Stimulated activated CD4-positive, alpha-beta T cell treated with anti-CD3 and anti-CD28 coated beads, Interleukin-12 subunit alpha, Interleukin-12 subunit beta, amount 100 ng/mL, for 24 hours (primary cell): ENCODE results near the gene HSF4.
A peak's percentile ranks its signal among the peaks of the same experiment; 100 is the strongest.

Experiments used
- DNase-seq, 2 experiments: peaks; one replicate each; pipeline ENCODE4 v3.0.0-alpha.2; 2020; ENCODE audit warnings: low read depth in 2 of 2

Gene HSF4

DNA sequence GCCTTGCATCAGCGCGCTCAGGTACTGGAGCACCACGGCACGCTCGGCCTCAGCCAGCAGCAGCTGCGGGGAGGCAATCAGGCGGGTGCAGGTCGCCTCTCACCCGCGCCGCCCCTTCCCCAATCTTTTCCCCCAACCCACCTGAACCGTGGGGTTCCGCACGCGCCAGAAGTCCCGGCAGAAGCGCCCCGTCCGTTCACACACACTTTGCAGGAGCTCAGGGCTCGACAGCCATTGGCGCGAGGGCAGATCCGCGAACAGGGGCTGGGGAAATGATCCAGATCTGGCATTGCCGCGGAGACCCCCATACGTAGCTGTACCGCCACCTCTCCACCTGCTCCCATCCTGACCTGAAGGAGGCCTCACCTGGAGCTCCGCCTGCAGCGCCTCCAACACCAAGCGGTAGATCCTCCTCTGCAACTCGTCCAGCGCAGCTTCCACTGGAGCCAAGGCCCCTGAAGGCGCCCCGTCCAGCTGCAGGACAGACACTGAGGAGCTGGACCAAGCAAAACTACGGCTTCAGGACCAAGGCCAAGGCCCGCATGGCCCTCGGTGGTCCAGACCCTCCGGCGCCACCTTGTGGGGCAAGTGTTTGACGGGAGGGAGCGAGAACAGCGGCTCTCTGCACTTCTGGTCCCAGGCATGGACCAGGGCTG, 20.6 kb downstream of the HSF4 start:
- peak; percentile 65 to 84 for DNase-seq

GRCh38 chr16:67185651-67186134, 21.1 kb downstream of the HSF4 start:
- no peak for DNase-seq

- no peak for DNase-seq
Measured at GRCh38 chr16:67186550-67186950, 22.0 kb downstream of the HSF4 start.

DNA sequence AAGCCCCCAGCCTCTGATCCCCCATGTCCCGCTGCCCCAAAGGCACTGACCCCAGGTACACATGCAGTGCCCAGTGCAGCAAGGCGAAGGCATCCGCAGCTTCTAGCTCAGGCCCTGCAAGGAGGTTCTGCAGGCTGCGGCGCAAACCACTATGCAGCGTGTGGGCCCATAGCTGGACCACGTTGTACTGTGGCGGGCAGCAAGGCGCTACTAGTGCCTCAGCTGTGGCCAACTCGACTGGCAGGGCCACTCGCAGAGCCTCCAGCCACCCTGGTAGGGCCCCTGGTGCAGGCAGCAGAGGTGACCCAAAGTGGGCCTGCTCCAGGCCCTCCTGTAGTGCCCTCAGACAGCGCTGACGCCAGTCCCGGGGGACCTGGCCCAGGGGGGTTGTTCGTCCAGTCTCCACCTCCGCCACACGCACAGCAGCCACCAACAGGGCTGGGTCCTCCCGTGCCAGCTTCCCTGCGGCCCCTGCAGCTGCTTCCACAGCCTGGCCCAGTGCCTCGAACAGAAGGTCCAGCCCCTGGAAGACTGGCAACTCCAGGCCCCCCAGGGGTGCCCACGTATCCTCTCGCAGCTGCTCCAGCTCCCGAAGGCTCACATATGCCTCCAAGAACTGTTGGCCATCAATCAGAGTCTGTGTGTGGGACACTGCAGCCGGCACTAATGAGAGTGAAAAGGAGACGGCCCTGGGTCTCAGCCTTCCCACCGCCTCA, 22.8 kb downstream of the HSF4 start:
- no peak for DNase-seq

- no peak for DNase-seq
Measured at GRCh38 chr16:67188323-67188722, 23.8 kb downstream of the HSF4 start.

GRCh38 chr16:67188798-67189197, 24.3 kb downstream of the HSF4 start:
- no peak for DNase-seq

GRCh38 chr16:67190041-67190440, 25.5 kb downstream of the HSF4 start, which contains the start of gene EXOC3L1:
TSS of gene EXOC3L1 (minus strand) at chr16:67190136. CDS start at chr16:67189676, 460 bp downstream.
- no peak for DNase-seq

GRCh38 chr16:67190448-67191399, 26.2 kb downstream of the HSF4 start:
- DNase-seq = no peak

- DNase-seq = no peak
Measured at GRCh38 chr16:67191411-67191994, 27.0 kb downstream of the HSF4 start.

GRCh38 chr16:67191995-67192681, 27.6 kb downstream of the HSF4 start, which contains the start of gene E2F4:
TSS of gene E2F4 (plus strand) at chr16:67192155. CDS start at chr16:67192228, 73 bp downstream.
- DNase-seq = peak; percentile 79 to 86

GRCh38 chr16:67192781-67193361, 28.3 kb downstream of the HSF4 start:
- no peak for DNase-seq

DNA sequence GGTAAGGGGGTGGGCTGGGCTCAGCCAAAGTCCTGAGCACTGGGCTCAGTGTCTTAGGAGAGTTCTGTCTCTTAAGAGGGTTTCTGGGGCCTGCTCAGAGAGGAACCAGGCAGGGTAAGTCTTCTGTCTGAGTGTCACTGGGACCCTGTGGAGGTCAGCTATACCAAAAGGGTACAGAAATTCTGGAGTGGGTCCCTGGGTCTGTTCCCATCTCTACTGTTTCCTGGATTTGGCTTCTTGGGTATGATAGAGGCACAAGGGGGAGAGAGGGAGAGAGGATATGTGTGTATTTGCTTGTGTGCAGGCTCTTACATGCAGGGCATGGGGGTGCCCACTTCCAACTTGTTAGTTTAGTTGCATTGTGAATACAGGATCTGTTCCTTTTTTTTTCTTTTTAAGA, 29.0 kb downstream of the HSF4 start:
- no peak for DNase-seq

GRCh38 chr16:67194260-67194659, 29.7 kb downstream of the HSF4 start:
- DNase-seq = no peak

- no peak for DNase-seq
Measured at GRCh38 chr16:67195676-67196075, 31.1 kb downstream of the HSF4 start.

- DNase-seq = no peak
Measured at GRCh38 chr16:67196881-67197280, 32.3 kb downstream of the HSF4 start.

DNA sequence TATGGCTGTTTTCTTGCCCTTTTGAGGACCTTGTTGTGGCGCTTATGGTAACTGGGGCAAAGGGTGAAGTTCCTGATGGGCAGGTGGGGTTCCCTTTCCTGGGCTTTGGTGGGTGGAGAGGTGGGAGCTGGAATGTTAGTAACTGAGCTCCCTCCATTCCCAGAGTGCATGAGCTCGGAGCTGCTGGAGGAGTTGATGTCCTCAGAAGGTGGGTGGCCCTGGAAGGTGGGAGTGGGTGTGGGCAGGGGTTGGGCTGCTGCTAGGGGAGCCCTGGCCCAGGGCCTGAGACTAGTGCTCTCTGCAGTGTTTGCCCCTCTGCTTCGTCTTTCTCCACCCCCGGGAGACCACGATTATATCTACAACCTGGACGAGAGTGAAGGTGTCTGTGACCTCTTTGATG, 33.2 kb downstream of the HSF4 start:
- DNase-seq = no peak

DNA sequence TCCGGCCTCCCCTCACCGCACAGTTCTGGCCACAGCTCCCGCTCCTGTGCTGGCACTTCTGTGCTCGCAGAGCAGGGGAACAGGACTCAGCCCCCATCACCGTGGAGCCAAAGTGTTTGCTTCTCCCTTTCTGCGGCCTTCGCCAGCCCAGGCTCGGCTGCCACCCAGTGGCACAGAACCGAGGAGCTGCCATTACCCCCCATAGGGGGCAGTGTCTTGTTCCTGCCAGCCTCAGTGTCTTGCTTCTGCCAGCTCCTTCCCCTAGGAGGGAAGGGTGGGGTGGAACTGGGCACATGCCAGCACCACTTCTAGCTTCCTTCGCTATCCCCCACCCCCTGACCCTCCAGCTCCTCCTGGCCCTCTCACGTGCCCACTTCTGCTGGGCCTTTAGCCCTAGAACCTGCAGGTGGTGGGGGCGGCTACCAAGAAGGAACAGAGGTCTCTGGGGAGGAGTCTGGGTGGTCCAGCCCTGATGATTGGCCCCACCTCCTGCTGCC, 33.7 kb downstream of the HSF4 start:
- DNase-seq = no peak

DNA sequence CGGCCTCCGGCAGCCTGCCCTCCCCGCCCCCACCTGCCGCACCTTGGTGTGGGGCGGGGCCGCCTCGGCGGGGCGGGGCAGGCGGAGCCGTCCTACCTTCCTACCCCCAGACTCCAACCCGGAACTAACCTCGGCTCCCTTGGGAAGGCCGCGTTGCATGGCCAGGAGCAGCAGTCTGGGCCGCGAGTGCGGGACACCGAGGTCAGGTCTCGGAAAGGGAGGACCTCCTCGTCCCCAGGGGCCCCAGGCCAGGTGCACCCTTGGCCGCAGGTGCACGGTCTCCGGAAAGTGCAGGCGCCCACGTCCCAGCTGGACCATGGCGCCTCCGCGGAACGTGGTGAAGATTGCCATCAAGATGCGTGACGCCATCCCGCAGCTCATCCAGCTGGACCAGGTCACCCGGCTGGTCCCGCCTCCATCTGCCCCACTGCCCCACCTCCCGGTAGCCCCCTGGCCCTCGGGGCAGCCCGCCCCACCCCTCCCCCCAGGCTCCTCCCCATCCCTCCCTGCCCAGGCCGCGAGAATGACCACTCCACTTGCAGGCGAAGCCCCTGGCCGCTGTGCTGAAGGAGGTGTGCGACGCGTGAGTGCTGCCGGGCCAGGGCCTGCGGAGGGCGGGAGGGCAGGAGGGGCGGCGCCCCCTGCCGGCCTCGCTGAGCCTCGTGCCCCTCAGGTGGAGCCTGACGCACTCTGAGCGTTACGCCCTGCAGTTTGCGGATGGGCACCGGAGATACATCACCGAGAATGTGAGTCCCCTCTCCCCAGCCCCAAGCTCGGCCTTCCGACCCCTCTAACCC, 34.7 kb downstream of the HSF4 start, which contains the start of gene ELMO3:
ELMO3 (plus strand) TSS at position 121 of the 797 bp plus-strand sequence; CDS start at position 317, 196 bp downstream.
- DNase-seq = no peak

GRCh38 chr16:67199808-67200198, 35.3 kb downstream of the HSF4 start:
- DNase-seq = no peak
